Aorta (tissue), 5 donors: ENCODE results near the gene IKZF5. TPM values are rescaled to one million over a fixed set of nuclear protein-coding genes. Genes with fewer than 3 reads are reported as not detected.

Source experiments
- ATAC-seq: fragments of 200-7000 bp; cut with Tn5 transposase; one replicate; pipeline ENCODE4 v1.9.1; 2022; ENCODE audit warnings: moderate library complexity; ENCODE audit not compliant: low FRiP score
- DNase-seq, 2 donors: peaks; one replicate each; pipeline ENCODE4 v3.0.0-alpha.2; 2020
- H3K27ac ChIP-seq, 2 donors: one replicate each; pipeline ENCODE4 v1.5.1; 2013; ENCODE audit warnings: low read length in 2 of 2, mild to moderate bottlenecking in 2 of 2, moderate library complexity in 2 of 2, control low read depth in 1 of 2, inconsistent platforms in 1 of 2, low read depth in 1 of 2
- H3K27me3 ChIP-seq, 2 donors: one replicate each; pipeline ENCODE4 v1.6.1; 2013; ENCODE audit warnings: control low read depth in 1 of 2, low read length in 1 of 2, mild to moderate bottlenecking in 1 of 2, moderate library complexity in 1 of 2; ENCODE audit not compliant: insufficient read depth in 2 of 2, control insufficient read depth in 1 of 2
- H3K36me3 ChIP-seq, 2 donors: one replicate each; pipeline ENCODE4 v1.6.1; 2013; ENCODE audit warnings: control low read depth in 1 of 2, low read length in 1 of 2, mild to moderate bottlenecking in 1 of 2; ENCODE audit not compliant: insufficient read depth in 2 of 2, control insufficient read depth in 1 of 2
- H3K4me1 ChIP-seq, 2 donors: one replicate each; pipeline ENCODE4 v1.6.1; 2013; ENCODE audit warnings: low read length in 2 of 2, control low read depth in 1 of 2, mild to moderate bottlenecking in 1 of 2, moderate library complexity in 1 of 2; ENCODE audit not compliant: insufficient read depth in 2 of 2, control insufficient read depth in 1 of 2
- H3K4me3 ChIP-seq, 2 donors: one replicate each; pipeline ENCODE4 v1.5.1; 2013; ENCODE audit warnings: low read length in 2 of 2, control low read depth in 1 of 2, mild to moderate bottlenecking in 1 of 2
- H3K9me3 ChIP-seq: one replicate; pipeline ENCODE4 v1.6.1; 2013; ENCODE audit warnings: mild to moderate bottlenecking, low read length; ENCODE audit not compliant: control insufficient read depth
- WGBS, 2 donors: extraction: QIAGEN DNeasy Blood & Tissue Kit; methylation state at CpG; one replicate each; pipeline ENCODE4 v1.1.7; 2013; 5-methylcytosine and 5-hydroxymethylcytosine counted together
- intact Hi-C, 2 donors: fragments of 100-400 bp; cut with DNase I; formaldehyde crosslinking; loops; one replicate each; pipeline versions ENCODE4 v1.14.2 to v1.15.0; 2022
- long read RNA-seq, 2 donors: library from polyadenylated mRNA; unstranded; transcript quantifications; one replicate each; pipeline ENCODE4 v2.0.0, GENCODE V29; 2020 to 2021
- polyA plus RNA-seq, 2 donors: library from polyadenylated mRNA; stranded (reverse); fragments of 200-250 nt; gene quantifications; one replicate each; pipeline ENCODE4 v1.2.3, GENCODE V29; 2013
- total RNA-seq, 2 donors: library from RNA; stranded (reverse); fragmentation: NEBNext Ultra II Directional; extraction: Animal tissue kit (Norgen Biotek cat#: 25700); gene quantifications; one replicate each; pipeline ENCODE4 v1.2.1, GENCODE V29; 2021
- donor health status: healthy with polysubstance abuse.
- donor health status: Bipolar disorder and iron deficiency.
- donor health status: DM: no; HTN: no; CAD: no.
- donor health status: DM: no; HTN: no; CAD: no.
- donor health status: DM: yes; HTN: yes; CAD: no.

Gene IKZF5
- total RNA-seq (10 to 100 TPM; 17.8 to 21.5 TPM), polyA plus RNA-seq (10 to 100 TPM in 1 of 2 donors, 1 to 10 TPM in 1; 6.9 to 10.4 TPM)
- long read RNA-seq, donor 1, full-length matches to known transcripts = 5 of 9 reads
- long read RNA-seq, donor 1, partial matches to known transcripts = 1 of 9 reads
- long read RNA-seq, donor 1, other reads (novel, unspliced or antisense) = 3 of 9 reads
- long read RNA-seq, donor 2, full-length matches to known transcripts = 3 of 5 reads
- long read RNA-seq, donor 2, partial matches to known transcripts = 0 of 5 reads
- long read RNA-seq, donor 2, other reads (novel, unspliced or antisense) = 2 of 5 reads

- peak within 1 kb of the TSS; percentile 70 to 94 for H3K4me3 ChIP-seq
- WGBS, 2 donors = 0% methylated on average over 64 to 68 of the region's 68 CpGs
- no peaks in the 10 kb centered on the region for H3K9me3 ChIP-seq
- DNase-seq (peak; percentile 98), ATAC-seq (peak; percentile 100)
- intact Hi-C loops = loop anchor here in 1 of 2 donors (2.0 to 10.0 kb wide), 2 partner anchors 28 to 146 kb away; partner anchors contain the start of genes BUB3 and PSTK
- no peaks in the 10 kb centered on the region for H3K27me3 ChIP-seq
- H3K4me1 ChIP-seq = peaks cover 0 to 1% of the 10 kb centered on the region in 2 donors
- no peaks in the 10 kb centered on the region for H3K36me3 ChIP-seq
- peak within 1 kb of the TSS in 1 of 2 donors; percentile 83 for H3K27ac ChIP-seq
Observed at GRCh38 chr10:123008355-123009104, at the start of gene IKZF5, which contains the start of gene ACADSB. IKZF5 (minus strand) TSS chr10:123008795; CDS start chr10:122998625, 10,170 bp downstream. ACADSB (plus strand) TSS chr10:123009006; CDS start chr10:123009030, 24 bp downstream.

GRCh38 chr10:123057968-123058367 is 49.4 kb upstream of the IKZF5 start:
- no peak for DNase-seq
- 97% methylated on average over 3 of the region's 3 CpGs for WGBS, 2 donors
- H3K4me3 ChIP-seq = no peak overlapping the region
- H3K27me3 ChIP-seq = no peaks in the 10 kb centered on the region
- ATAC-seq = no peak
- no peaks in the 10 kb centered on the region for H3K36me3 ChIP-seq
- no peaks in the 10 kb centered on the region for H3K9me3 ChIP-seq
- intact Hi-C loops = no loop called here
- H3K4me1 ChIP-seq = no peaks in the 10 kb centered on the region
- H3K27ac ChIP-seq = no peak overlapping the region

GRCh38 chr10:123045961-123046731 is 37.6 kb upstream of the IKZF5 start:
- intact Hi-C loops = no loop called here
- H3K9me3 ChIP-seq = no peaks in the 10 kb centered on the region
- no peaks in the 10 kb centered on the region for H3K27me3 ChIP-seq
- DNase-seq = no peak
- peaks cover 5 to 9% of the 10 kb centered on the region in 2 donors for H3K36me3 ChIP-seq
- no peak for ATAC-seq
- no peak overlapping the region for H3K4me3 ChIP-seq
- H3K27ac ChIP-seq = no peak overlapping the region
- H3K4me1 ChIP-seq = no peaks in the 10 kb centered on the region
- WGBS, 2 donors = 90 to 91% methylated on average over 4 of the region's 4 CpGs

GRCh38 chr10:123044391-123044790 is 35.8 kb upstream of the IKZF5 start:
- no peaks in the 10 kb centered on the region for H3K27me3 ChIP-seq
- peaks cover 5 to 7% of the 10 kb centered on the region in 2 donors for H3K36me3 ChIP-seq
- intact Hi-C loops = loop anchor here in 1 of 2 donors (5.0 kb wide), 1 partner anchor 513 kb away; no protein-coding TSS in a partner anchor
- DNase-seq (no peak), ATAC-seq (no peak)
- no peak overlapping the region for H3K27ac ChIP-seq
- WGBS, 2 donors = 92 to 96% methylated on average over 2 of the region's 2 CpGs
- H3K4me3 ChIP-seq = no peak overlapping the region
- H3K9me3 ChIP-seq = no peaks in the 10 kb centered on the region
- no peaks in the 10 kb centered on the region for H3K4me1 ChIP-seq

- no peak for ATAC-seq
- Histone ChIP-seq H3K27ac (no peak overlapping the region), H3K4me3 (no peak overlapping the region), H3K4me1 (no peaks in the 10 kb centered on the region), H3K27me3 (no peaks in the 10 kb centered on the region), H3K36me3 (peaks cover 5 to 7% of the 10 kb centered on the region in 2 donors), H3K9me3 (no peaks in the 10 kb centered on the region)
- intact Hi-C loops = loop anchor here (2.0 to 5.0 kb wide), 2 partner anchors 514 to 515 kb away; no protein-coding TSS in a partner anchor
- no peak for DNase-seq
- WGBS, 2 donors = 17 to 26% methylated on average over 5 of the region's 5 CpGs
Observed at GRCh38 chr10:123043409-123043925, 34.9 kb upstream of the IKZF5 start.

GRCh38 chr10:123042708-123043408 is 34.3 kb upstream of the IKZF5 start:
- Histone ChIP-seq H3K4me1 (no peaks in the 10 kb centered on the region), H3K9me3 (no peaks in the 10 kb centered on the region), H3K27me3 (no peaks in the 10 kb centered on the region), H3K4me3 (no peak overlapping the region), H3K27ac (no peak overlapping the region), H3K36me3 (peaks cover 5 to 6% of the 10 kb centered on the region in 2 donors)
- DNase-seq (no peak), ATAC-seq (no peak)
- 85 to 87% methylated on average over 12 of the region's 12 CpGs for WGBS, 2 donors
- intact Hi-C loops = loop anchor here (2.0 to 5.0 kb wide), 2 partner anchors 514 to 516 kb away; no protein-coding TSS in a partner anchor

- DNase-seq = no peak
- intact Hi-C loops = no loop called here
- Histone ChIP-seq H3K27ac (no peak overlapping the region), H3K9me3 (no peaks in the 10 kb centered on the region), H3K4me3 (no peak overlapping the region), H3K36me3 (peaks cover 0 to 2% of the 10 kb centered on the region in 2 donors), H3K4me1 (no peaks in the 10 kb centered on the region), H3K27me3 (no peaks in the 10 kb centered on the region)
- ATAC-seq = no peak
Observed at GRCh38 chr10:123039632-123039930, 31.0 kb upstream of the IKZF5 start.
